ENCODE measurements around the gene VSTM4.

DNA sequence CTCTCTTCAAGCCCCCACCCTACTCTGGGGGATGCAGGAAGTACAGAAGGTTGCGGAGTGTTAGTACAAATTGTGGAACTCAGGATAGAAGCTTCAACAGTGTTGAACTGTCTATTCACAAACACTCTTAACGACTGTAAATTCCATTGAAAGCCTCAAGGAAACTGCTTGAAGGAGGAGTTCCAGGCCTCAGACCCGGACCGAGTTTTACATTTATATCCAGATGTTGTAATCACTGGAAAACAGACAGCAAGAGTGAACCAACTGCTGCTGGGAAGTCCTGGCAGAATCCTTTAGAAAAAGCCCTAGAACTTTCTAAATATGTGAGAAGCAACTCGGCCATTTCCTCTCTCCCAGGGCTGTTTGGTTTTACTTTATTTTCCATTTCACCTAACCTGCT lies 91.6 kb downstream of the VSTM4 start:
- no peak for TF ChIP-seq POLR2A (IDR thresholded peaks at IDR 0.05)
- TF ChIP-seq CTCF (IDR thresholded peaks at IDR 0.05 in 4 of 5, conservative IDR thresholded peaks at IDR 0.05 in 1 of 5) = no peak
